ENCODE measurements around the gene LMBR1.

The LMBR1 gene

DNA sequence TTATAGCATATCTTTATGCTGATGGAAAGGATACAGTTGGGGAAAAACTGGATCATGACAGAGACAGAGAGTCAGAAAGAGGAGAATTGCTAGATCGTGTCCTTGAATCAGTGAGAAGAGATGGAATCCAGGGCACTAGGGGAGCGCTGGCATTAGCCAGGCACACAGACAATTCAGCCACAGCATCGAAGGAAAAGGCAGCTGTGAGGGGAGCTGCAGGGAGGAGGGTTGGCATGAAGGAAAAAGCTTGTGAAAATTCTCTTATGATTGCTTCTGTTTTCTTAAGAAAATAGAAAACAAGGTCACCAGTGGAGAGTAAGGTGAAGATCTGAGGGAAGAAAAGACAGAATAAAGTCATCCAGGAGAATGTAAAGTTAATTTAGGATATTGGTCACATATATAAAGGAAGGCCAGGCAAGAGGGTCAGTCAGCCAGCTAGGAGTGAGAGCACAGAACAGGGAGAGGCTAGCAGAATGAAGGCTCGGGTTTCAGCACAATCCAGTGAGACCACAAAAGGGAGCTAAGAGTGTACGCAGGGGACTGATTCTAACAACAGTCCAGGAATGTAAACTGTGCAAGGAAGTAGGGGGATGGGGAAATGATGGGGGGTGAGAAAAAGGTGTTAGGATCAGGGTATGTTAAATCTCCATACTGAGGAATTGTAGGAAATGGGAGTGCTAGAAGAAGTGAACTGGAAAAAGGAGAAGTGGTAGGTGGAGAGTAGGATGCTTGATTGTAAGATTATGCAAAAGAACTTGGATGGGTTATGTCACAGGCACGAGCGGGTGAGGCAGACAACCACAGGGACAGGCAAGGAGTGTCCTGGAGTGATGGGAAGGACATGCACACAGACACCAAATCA is 140.4 kb downstream of the LMBR1 start:
- no peak for DNase-seq (ENCODE audit: low read depth, low spot score)
- H3K4me3 ChIP-seq (ENCODE audit: low read depth, low read length) = no peak overlapping the region
- POLR2A ChIA-PET = no interaction called here
- CTCF ChIA-PET = interaction anchor here (1.4 to 1.8 kb wide), 3 partner anchors 9 to 67 kb away, joined by 3 to 7 read pairs (median 5); no protein-coding TSS in a partner anchor
- TF ChIP-seq, protein P1, sequence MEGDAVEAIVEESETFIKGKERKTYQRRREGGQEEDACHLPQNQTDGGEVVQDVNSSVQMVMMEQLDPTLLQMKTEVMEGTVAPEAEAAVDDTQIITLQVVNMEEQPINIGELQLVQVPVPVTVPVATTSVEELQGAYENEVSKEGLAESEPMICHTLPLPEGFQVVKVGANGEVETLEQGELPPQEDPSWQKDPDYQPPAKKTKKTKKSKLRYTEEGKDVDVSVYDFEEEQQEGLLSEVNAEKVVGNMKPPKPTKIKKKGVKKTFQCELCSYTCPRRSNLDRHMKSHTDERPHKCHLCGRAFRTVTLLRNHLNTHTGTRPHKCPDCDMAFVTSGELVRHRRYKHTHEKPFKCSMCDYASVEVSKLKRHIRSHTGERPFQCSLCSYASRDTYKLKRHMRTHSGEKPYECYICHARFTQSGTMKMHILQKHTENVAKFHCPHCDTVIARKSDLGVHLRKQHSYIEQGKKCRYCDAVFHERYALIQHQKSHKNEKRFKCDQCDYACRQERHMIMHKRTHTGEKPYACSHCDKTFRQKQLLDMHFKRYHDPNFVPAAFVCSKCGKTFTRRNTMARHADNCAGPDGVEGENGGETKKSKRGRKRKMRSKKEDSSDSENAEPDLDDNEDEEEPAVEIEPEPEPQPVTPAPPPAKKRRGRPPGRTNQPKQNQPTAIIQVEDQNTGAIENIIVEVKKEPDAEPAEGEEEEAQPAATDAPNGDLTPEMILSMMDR (IDR thresholded peaks at IDR 0.05; ENCODE audit: insufficient read depth, low read length, missing control alignments) = no peak

DNA sequence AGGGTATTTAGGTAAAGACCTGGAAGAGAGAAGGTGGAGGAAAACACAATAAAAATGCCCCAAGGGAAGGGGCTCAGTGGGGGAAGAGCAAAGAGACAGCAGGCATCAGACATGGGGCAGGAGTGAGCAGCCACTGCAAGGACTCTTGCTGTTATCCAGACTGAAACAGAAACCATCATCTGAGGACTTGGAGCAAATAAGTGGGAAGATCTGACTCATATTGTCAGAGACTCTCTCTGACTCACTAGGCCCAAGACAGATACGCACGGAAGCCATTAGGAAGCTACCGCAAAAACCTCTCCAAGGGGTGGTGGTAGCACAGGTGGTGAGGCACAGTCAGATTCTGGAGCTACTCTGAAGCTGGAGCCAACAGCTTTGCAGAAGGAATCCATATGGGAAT is 141.7 kb downstream of the LMBR1 start:
- peak; percentile 78 for DNase-seq (ENCODE audit: low read depth, low spot score)
- no peak overlapping the region for H3K4me3 ChIP-seq (ENCODE audit: low read depth, low read length)
- POLR2A ChIA-PET = no interaction called here
- TF ChIP-seq, protein P1 (IDR thresholded peaks at IDR 0.05; ENCODE audit: insufficient read depth, low read length, missing control alignments) = no peak
- CTCF ChIA-PET = interaction anchor here (1.4 to 1.7 kb wide), 2 partner anchors 8 to 66 kb away, joined by 3 to 5 read pairs; no protein-coding TSS in a partner anchor

DNA sequence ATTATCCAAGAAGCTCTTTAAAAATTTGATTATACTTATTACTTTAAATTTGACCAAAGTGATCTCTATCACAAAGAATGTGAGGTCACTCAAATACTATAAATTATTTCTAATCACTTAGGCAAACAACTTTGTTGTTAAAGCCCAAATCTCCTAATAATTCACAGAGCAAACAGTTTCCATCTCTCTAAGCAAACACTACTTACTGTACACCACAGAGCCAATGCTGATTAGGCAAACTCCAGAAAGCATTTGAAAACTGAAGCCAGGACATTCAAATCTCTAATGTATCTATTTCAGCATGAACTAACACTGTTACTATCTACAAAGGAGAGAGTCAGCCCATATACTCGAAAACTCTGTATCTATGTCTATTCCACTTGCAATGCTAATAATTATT is 145.3 kb downstream of the LMBR1 start:
- ChIA-PET CTCF (interaction anchor here (1.0 to 1.6 kb wide), 3 partner anchors 9 to 949 kb away, joined by 3 to 4 read pairs (median 3); no protein-coding TSS in a partner anchor), POLR2A (no interaction called here)
- TF ChIP-seq, protein P1 (IDR thresholded peaks at IDR 0.05; ENCODE audit: insufficient read depth, low read length, missing control alignments) = no peak

DNA sequence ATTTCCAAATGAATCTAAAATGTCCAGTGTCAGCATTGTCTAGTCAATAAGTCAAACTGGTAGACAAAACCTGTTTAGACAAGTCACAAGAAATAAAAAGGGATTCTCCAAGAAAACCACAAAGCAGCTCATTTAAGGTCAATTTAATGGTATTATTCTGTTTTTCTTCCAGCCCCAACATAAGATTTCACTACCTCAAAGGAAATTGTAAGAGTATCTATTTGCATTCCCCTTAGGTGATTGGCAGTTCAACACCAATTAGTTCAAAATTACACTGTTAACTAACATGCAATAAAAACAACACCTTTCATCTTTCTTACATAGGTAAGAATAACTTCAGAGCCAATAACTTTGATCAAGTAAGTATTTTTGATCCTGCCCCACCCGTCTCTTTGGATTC is 146.1 kb downstream of the LMBR1 start:
- ChIA-PET POLR2A (no interaction called here), CTCF (interaction anchor here (1.0 to 1.6 kb wide), 4 partner anchors 9 to 948 kb away, joined by 3 to 4 read pairs (median 4); no protein-coding TSS in a partner anchor)
- DNase-seq (ENCODE audit: low read depth, low spot score) = no peak
- H3K4me3 ChIP-seq (ENCODE audit: low read depth, low read length) = no peak overlapping the region
- TF ChIP-seq, protein P1 (IDR thresholded peaks at IDR 0.05; ENCODE audit: insufficient read depth, low read length, missing control alignments) = no peak

More for the DNA sequence above, 145.3 kb downstream of the LMBR1 start:
- no peak for DNase-seq (ENCODE audit: low read depth, low spot score)
- H3K4me3 ChIP-seq (ENCODE audit: low read depth, low read length) = no peak overlapping the region

DNA sequence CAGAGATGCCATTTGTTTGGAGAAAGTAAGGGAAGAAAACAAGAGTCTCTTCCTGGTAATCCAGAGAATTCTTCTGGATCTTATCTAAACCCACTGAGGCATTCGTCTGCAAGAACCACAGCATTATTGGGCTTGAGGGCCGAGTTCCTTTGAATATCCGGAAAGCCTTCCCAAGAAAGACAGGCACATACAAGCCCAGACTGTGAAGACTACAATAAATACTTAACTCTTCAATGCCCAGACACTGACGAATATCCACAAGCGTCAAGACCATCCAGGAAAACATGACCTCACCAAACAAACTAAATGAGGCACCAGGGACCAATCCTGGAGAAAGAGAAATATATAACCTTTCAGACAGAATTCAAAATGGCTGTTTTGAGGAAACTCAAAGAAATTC is 153.4 kb downstream of the LMBR1 start:
- no peak overlapping the region for H3K4me3 ChIP-seq (ENCODE audit: low read depth, low read length)
- DNase-seq (ENCODE audit: low read depth, low spot score) = no peak
- TF ChIP-seq, protein P1 (IDR thresholded peaks at IDR 0.05; ENCODE audit: insufficient read depth, low read length, missing control alignments) = no peak
- ChIA-PET POLR2A (no interaction called here), CTCF (no interaction called here)

DNA sequence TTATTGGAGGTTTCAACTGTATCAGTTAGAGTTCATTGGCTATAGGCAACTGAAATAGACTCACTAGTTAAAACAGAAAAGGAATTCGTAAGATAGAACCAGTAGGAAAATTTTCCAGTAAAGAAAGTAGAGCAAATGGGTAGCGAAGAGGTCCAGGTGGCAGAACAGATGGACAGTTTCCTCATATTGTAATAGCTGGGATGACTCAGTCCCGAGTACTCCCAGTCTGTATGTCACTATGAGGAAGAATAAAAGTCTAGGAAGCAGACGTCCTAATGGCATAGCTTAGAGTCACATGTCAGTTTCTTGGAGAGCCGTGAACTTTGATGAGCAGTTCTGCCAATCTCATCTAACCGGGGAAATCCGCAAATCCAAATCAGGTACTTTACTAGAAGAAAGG is 157.1 kb downstream of the LMBR1 start:
- TF ChIP-seq, protein P1 (IDR thresholded peaks at IDR 0.05; ENCODE audit: insufficient read depth, low read length, missing control alignments) = no peak
- CTCF ChIA-PET = interaction anchor here (0.9 to 1.0 kb wide), 2 partner anchors 11 to 43 kb away, joined by 3 read pairs; no protein-coding TSS in a partner anchor
- no peak overlapping the region for H3K4me3 ChIP-seq (ENCODE audit: low read depth, low read length)
- no peak for DNase-seq (ENCODE audit: low read depth, low spot score)
- POLR2A ChIA-PET = no interaction called here

Data from AG04449 (cell line).